ENCODE measurements around the gene GPR55.

DNA sequence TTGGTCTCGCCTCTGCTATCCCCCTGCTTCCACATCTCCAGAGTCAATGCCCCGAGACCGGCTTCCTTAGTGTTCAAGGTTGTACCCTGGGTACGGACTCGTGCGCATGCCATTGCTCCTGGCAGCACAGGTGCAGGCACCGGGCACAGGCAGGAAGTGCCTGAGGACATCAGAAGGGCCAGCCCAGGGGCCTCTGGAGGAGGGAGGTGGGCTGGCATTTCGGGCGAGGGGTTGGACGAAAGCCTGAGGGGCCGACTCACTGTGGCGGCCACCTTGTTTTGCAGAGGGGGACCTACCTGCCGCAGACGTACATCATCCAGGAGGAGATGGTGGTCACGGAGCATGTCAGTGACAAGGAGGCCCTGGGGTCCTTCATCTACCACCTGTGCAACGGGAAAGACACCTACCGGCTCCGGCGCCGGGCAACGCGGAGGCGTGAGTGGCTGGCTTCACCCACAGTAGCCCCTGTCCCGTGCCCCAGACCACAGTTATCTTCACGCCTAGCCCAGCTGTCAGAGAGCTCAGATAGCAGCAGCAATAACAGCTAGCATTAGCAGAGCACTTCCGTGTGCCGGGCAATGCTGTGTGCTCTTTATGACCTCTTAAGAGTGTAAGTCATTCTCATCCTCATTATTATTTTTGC is 47.8 kb downstream of the GPR55 start:
- TF ChIP-seq EZH2phosphoT487 (IDR thresholded peaks at IDR 0.05) (no peak), CTCF (IDR thresholded peaks at IDR 0.05) (no peak), EZH2 (IDR thresholded peaks at IDR 0.05) (no peak)

Data from neural progenitor cell (in vitro differentiated cells).